ENCODE measurements around the gene EHBP1. TPM values are rescaled to one million over a fixed set of nuclear protein-coding genes. Genes with fewer than 3 reads are reported as not detected.

Gene EHBP1
- total RNA-seq, 1 donor from 2014 or later: 46.5 TPM

- Mint-ChIP-seq H3K4me3 (ENCODE audit: unreplicated experiment) (no peak overlapping the region), H3K36me3 (ENCODE audit: unreplicated experiment) (peaks cover 46% of the 10 kb centered on the region), H3K27me3 (ENCODE audit: unreplicated experiment) (no peaks in the 10 kb centered on the region), H3K9me3 (ENCODE audit: unreplicated experiment) (peaks cover 45% of the 10 kb centered on the region), H3K27ac (ENCODE audit: unreplicated experiment) (no peak overlapping the region), H3K4me1 (ENCODE audit: unreplicated experiment) (no peaks in the 10 kb centered on the region)
- no peak for DNase-seq (ENCODE audit: extremely low spot score, unreplicated experiment)
- no peak for TF ChIP-seq CTCF (IDR thresholded peaks at IDR 0.05)
Observed at GRCh38 chr2:62923242-62923641, 217.7 kb downstream of the EHBP1 start.

GRCh38 chr2:62923881-62924280 lies 218.4 kb downstream of the EHBP1 start:
- no peak for TF ChIP-seq CTCF (IDR thresholded peaks at IDR 0.05)
- Mint-ChIP-seq H3K27me3 (ENCODE audit: unreplicated experiment) (no peaks in the 10 kb centered on the region), H3K9me3 (ENCODE audit: unreplicated experiment) (peaks cover 48% of the 10 kb centered on the region), H3K4me3 (ENCODE audit: unreplicated experiment) (no peak overlapping the region), H3K27ac (ENCODE audit: unreplicated experiment) (no peak overlapping the region), H3K4me1 (ENCODE audit: unreplicated experiment) (no peaks in the 10 kb centered on the region), H3K36me3 (ENCODE audit: unreplicated experiment) (peaks cover 49% of the 10 kb centered on the region)
- no peak for DNase-seq (ENCODE audit: extremely low spot score, unreplicated experiment)

GRCh38 chr2:62928015-62928414 lies 222.5 kb downstream of the EHBP1 start:
- Mint-ChIP-seq H3K27ac (ENCODE audit: unreplicated experiment) (no peak overlapping the region), H3K27me3 (ENCODE audit: unreplicated experiment) (no peaks in the 10 kb centered on the region), H3K4me1 (ENCODE audit: unreplicated experiment) (peaks cover 3% of the 10 kb centered on the region), H3K36me3 (ENCODE audit: unreplicated experiment) (peaks cover 21% of the 10 kb centered on the region), H3K4me3 (ENCODE audit: unreplicated experiment) (no peak overlapping the region), H3K9me3 (ENCODE audit: unreplicated experiment) (peaks cover 33% of the 10 kb centered on the region)
- TF ChIP-seq CTCF (IDR thresholded peaks at IDR 0.05): no peak
- DNase-seq (ENCODE audit: extremely low spot score, unreplicated experiment): no peak

- peaks cover 4% of the 10 kb centered on the region for H3K9me3 Mint-ChIP-seq (ENCODE audit: unreplicated experiment)
- H3K4me3 Mint-ChIP-seq (ENCODE audit: unreplicated experiment): no peak overlapping the region
- no peaks in the 10 kb centered on the region for H3K27me3 Mint-ChIP-seq (ENCODE audit: unreplicated experiment)
- peaks cover 3% of the 10 kb centered on the region for H3K36me3 Mint-ChIP-seq (ENCODE audit: unreplicated experiment)
- DNase-seq (ENCODE audit: extremely low spot score, unreplicated experiment): no peak
- TF ChIP-seq CTCF (IDR thresholded peaks at IDR 0.05): no peak
- H3K27ac Mint-ChIP-seq (ENCODE audit: unreplicated experiment): no peak overlapping the region
- peaks cover 27% of the 10 kb centered on the region for H3K4me1 Mint-ChIP-seq (ENCODE audit: unreplicated experiment)
Observed at GRCh38 chr2:62931536-62931935, 226.0 kb downstream of the EHBP1 start.

- Mint-ChIP-seq H3K4me3 (ENCODE audit: unreplicated experiment) (no peak overlapping the region), H3K27me3 (ENCODE audit: unreplicated experiment) (no peaks in the 10 kb centered on the region), H3K9me3 (ENCODE audit: unreplicated experiment) (peaks cover under 1% of the 10 kb centered on the region), H3K4me1 (ENCODE audit: unreplicated experiment) (peaks cover 38% of the 10 kb centered on the region), H3K27ac (ENCODE audit: unreplicated experiment) (no peak overlapping the region), H3K36me3 (ENCODE audit: unreplicated experiment) (peaks cover under 1% of the 10 kb centered on the region)
- DNase-seq (ENCODE audit: extremely low spot score, unreplicated experiment): no peak
- TF ChIP-seq CTCF (IDR thresholded peaks at IDR 0.05): no peak
Observed at GRCh38 chr2:62933398-62933917, 227.9 kb downstream of the EHBP1 start.

Data from osteocyte (in vitro differentiated cells).